HG03108 (cell line): Measurements from ENCODE around the gene TMC8.
"Not testable (repeated sequence)": the region's sequence is repeated elsewhere in the genome, so short reads cannot be mapped to it uniquely, and the experiment has no call there.

ENCODE experiments used
- ATAC-seq: cut with Tn5 transposase; IDR thresholded peaks from one replicate; pipeline ENCODE4 v1.9.1; 2021; ENCODE audit warnings: moderate library complexity; ENCODE audit not compliant: unreplicated experiment

The TMC8 gene

GRCh38 chr17:78130437-78131101, at the start of gene TMC8:
Gene TMC8 (plus strand): TSS chr17:78130771. CDS start chr17:78131589, 818 bp downstream.
- ATAC-seq = peak; percentile 30

- no peak for ATAC-seq
Measured at GRCh38 chr17:78081551-78081950, 49.0 kb upstream of the TMC8 start.

- ATAC-seq = not testable (repeated sequence)
Measured at GRCh38 chr17:78082355-78082872, 48.2 kb upstream of the TMC8 start.

DNA sequence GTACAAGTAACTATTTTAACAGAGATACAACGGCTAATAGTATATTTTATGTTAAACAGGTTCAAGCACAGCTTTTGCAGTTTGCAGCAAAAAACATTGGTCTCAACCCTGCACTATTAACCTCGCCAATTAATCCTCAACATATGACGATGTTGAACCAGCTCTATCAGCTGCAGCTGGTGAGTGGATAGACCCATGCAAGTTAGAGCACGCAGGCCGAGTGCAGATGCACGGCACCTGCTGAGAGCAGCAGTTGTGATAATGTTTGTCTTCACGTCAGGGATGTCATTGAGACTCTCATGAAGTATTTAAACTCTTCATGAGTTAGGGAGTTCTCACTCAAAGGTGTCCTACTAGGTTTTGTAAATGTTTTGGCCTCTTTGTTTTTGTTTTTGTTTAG, 47.6 kb upstream of the TMC8 start:
- ATAC-seq = no peak

- ATAC-seq = no peak
Measured at GRCh38 chr17:78086740-78087139, 43.8 kb upstream of the TMC8 start.

- ATAC-seq = no peak
Measured at GRCh38 chr17:78088529-78088928, 42.0 kb upstream of the TMC8 start.

DNA sequence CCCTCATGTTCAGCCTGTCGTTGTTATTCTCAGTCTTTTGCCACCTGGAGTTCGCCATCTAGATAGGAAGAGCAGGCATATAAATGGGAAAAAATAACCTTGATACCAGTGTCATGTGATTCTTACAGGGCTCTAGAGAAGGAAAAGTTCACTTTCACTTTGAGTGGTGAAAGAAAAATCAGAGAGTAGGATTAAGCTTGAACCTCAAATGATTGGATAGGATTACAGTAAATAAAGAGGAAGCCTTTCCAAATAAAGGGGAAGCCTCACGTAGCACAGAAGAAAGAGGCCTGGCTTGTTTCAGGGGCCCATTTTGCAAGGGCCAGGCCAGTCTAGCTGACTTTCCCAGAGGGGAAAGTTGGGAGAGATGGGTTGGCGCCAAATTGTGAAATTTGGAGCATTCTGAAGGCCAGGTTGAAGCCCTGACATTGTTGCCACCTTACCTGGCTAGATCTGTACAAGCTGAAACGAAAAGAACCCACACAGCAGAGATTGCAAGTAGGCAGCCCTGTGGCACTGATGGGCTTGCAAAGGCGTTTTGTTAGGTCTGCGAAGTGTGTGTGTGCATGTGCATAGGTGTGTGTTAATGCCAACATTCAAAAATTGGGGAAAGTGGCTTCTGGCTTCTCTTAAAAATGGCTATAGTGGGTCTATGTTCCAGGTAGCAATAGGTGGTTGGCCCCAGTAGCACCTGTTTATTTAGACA, 40.8 kb upstream of the TMC8 start:
- ATAC-seq = no peak

- no peak for ATAC-seq
Measured at GRCh38 chr17:78092794-78093324, 37.7 kb upstream of the TMC8 start.

DNA sequence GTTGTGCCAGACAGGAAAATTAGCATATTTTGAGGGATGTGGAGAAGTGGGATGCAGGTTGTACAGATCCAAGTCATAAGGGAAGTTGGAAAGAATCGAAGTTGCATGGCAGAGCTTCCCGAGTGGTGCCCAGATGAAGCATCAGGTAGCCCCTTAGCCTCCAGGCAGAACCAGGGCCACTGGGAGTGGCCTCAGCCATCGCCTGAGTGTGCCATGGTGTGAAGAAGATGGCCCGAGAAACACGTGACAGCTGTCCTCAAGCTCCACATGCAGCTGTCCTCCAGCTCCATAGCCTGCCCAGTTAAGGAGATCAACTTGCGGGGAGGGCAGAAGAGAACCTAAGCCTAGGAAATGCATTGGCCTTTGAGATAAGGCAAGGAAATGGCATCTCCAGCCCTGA, 35.5 kb upstream of the TMC8 start:
- no peak for ATAC-seq

DNA sequence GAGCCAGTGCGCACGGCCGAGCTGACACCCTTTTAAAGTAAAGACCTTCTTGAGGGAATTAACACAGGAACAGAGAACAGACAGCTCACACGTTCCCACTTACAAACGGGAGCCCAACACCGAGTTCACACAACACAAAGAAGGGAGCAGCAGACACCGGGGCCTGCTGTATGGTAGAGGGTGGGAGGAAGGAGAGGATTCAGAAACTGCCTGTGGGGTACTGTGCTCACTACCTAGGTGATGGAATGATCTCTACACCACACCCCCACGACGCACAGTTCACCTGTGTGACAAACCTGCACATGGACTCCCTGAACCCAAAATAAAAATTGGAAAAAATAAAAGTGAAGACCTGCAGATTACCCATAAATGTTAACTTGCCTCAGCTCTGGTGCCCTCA, 34.5 kb upstream of the TMC8 start:
- no peak for ATAC-seq

- no peak for ATAC-seq
Measured at GRCh38 chr17:78101112-78101511, 29.5 kb upstream of the TMC8 start.

GRCh38 chr17:78101542-78101941, 29.0 kb upstream of the TMC8 start:
- no peak for ATAC-seq

- ATAC-seq = no peak
Measured at GRCh38 chr17:78103311-78103710, 27.3 kb upstream of the TMC8 start.

DNA sequence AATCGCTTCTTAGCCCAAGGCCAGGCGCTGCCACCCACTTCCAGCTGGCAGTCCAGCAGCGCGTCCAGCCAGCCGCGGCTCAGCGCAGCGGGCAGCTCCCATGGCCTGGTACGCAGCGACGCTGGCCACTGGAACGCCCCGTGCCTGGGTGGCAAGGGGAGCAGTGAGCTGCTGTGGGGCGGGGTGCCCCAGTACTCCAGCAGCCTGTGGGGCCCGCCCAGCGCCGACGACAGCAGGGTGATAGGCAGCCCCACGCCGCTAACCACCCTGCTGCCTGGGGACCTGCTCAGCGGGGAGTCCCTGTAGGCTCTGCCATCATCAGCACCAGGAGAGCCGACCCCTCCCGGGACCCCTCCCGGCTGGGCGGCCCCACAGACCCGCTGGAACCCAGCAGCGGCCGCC, 26.0 kb upstream of the TMC8 start:
- ATAC-seq = no peak

GRCh38 chr17:78105101-78105500, 25.5 kb upstream of the TMC8 start:
- no peak for ATAC-seq

GRCh38 chr17:78105551-78105950, 25.0 kb upstream of the TMC8 start:
- ATAC-seq = no peak

GRCh38 chr17:78106211-78106610, 24.4 kb upstream of the TMC8 start:
- ATAC-seq = no peak

GRCh38 chr17:78107457-78107856, 23.1 kb upstream of the TMC8 start:
- ATAC-seq = no peak

GRCh38 chr17:78107976-78108725, 22.4 kb upstream of the TMC8 start:
- ATAC-seq = no peak

- ATAC-seq = no peak
Measured at GRCh38 chr17:78108726-78109488, 21.7 kb upstream of the TMC8 start.

DNA sequence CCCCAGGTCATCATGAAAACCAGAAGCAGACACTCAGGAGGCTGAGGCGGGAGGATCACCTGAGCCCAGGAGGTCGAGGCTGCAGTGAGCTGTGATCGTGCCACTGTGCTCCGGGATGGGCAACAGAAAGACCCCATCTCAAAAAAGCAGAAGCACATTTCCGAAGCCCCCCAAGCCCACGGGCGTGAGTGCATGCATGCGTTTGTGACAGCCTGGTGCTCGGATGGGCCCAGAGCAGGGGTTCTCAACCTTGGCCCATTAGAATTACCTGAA, 21.1 kb upstream of the TMC8 start:
- ATAC-seq = no peak
